Mesenchymal stem cell (in vitro differentiated cells and primary cell): ENCODE results near the gene SULF2.

Source experiments
- DNase-seq: peaks from one replicate; pipeline ENCODE4 v3.0.0-alpha.2; 2013
- H2AFZ ChIP-seq: one replicate; pipeline ENCODE4 v1.6.1; 2013; ENCODE audit warnings: low read depth, mild to moderate bottlenecking, control low read depth, inconsistent platforms, low read length, moderate library complexity
- H2AK5ac ChIP-seq: 2 replicates; pipeline ENCODE4 v1.6.1; 2013; ENCODE audit warnings: low read length, moderate library complexity, mild to moderate bottlenecking, inconsistent platforms; ENCODE audit not compliant: severe bottlenecking
- H2BK120ac ChIP-seq: one replicate; pipeline ENCODE4 v1.6.1; 2013; ENCODE audit warnings: low read depth, mild to moderate bottlenecking, inconsistent platforms, low read length, moderate library complexity
- H2BK12ac ChIP-seq, 2 experiments: one replicate each; pipeline ENCODE4 v1.6.1; 2013; ENCODE audit warnings: inconsistent platforms in 2 of 2, low read length in 2 of 2, mild to moderate bottlenecking in 2 of 2, moderate library complexity in 2 of 2, control low read depth in 1 of 2
- H2BK15ac ChIP-seq: one replicate; pipeline ENCODE4 v1.6.1; 2013; ENCODE audit warnings: mild to moderate bottlenecking, low read depth, inconsistent platforms; ENCODE audit not compliant: poor library complexity, severe bottlenecking
- H2BK5ac ChIP-seq: 2 replicates; pipeline ENCODE4 v1.6.1; 2013; ENCODE audit warnings: low read depth, mild to moderate bottlenecking, low read length, control low read depth, inconsistent platforms; ENCODE audit not compliant: poor library complexity, severe bottlenecking
- H3K14ac ChIP-seq, 2 experiments: one replicate each; pipeline ENCODE4 v1.6.1; 2013; ENCODE audit warnings: inconsistent platforms in 2 of 2, low read length in 2 of 2, control low read depth in 1 of 2, mild to moderate bottlenecking in 1 of 2, moderate library complexity in 1 of 2
- H3K18ac ChIP-seq, 2 experiments: one replicate each; pipeline ENCODE4 v1.6.1; 2013; ENCODE audit warnings: inconsistent platforms in 2 of 2, low read length in 2 of 2, control low read depth in 1 of 2, low read depth in 1 of 2, mild to moderate bottlenecking in 1 of 2
- H3K23ac ChIP-seq, 2 experiments: one replicate each; pipeline ENCODE4 v1.6.1; 2013; ENCODE audit warnings: inconsistent platforms in 2 of 2, low read length in 2 of 2, mild to moderate bottlenecking in 2 of 2, moderate library complexity in 2 of 2, control low read depth in 1 of 2
- H3K27ac ChIP-seq: 2 replicates; pipeline ENCODE4 v1.5.1; 2013; ENCODE audit warnings: mild to moderate bottlenecking, moderate library complexity, low read length, control low read depth, inconsistent platforms; ENCODE audit not compliant: poor library complexity, severe bottlenecking
- H3K27me3 ChIP-seq, 2 experiments: 2 replicates each; pipeline versions ENCODE4 v1.6.1 to v1.7.0; 2013; ENCODE audit warnings: low read length in 2 of 2, mild to moderate bottlenecking in 2 of 2, moderate library complexity in 2 of 2, control low read depth in 1 of 2, inconsistent platforms in 1 of 2; ENCODE audit not compliant: control insufficient read depth in 1 of 2, insufficient read depth in 1 of 2
- H3K36me3 ChIP-seq, 2 experiments: 2 replicates each; pipeline versions ENCODE4 v1.6.1 to v1.7.0; 2013; ENCODE audit warnings: low read length in 2 of 2, control low read depth in 1 of 2, inconsistent platforms in 1 of 2, low read depth in 1 of 2, mild to moderate bottlenecking in 1 of 2; ENCODE audit not compliant: insufficient read depth in 2 of 2, control insufficient read depth in 1 of 2
- H3K4ac ChIP-seq, 2 experiments: one replicate each; pipeline ENCODE4 v1.6.1; 2013; ENCODE audit warnings: inconsistent platforms in 2 of 2, low read length in 2 of 2, mild to moderate bottlenecking in 2 of 2, moderate library complexity in 2 of 2, control low read depth in 1 of 2, low read depth in 1 of 2
- H3K4me1 ChIP-seq: 2 replicates; pipeline ENCODE4 v1.6.1; 2013; ENCODE audit warnings: low read depth, low read length, control low read depth; ENCODE audit not compliant: control insufficient read depth, insufficient read depth
- H3K4me2 ChIP-seq: 2 replicates; pipeline ENCODE4 v1.6.1; 2013; ENCODE audit warnings: low read length, mild to moderate bottlenecking, inconsistent platforms; ENCODE audit not compliant: poor library complexity, severe bottlenecking
- H3K4me3 ChIP-seq, 2 experiments: 2 replicates each; pipeline versions ENCODE4 v1.5.1 to v1.7.0; 2013; ENCODE audit warnings: low read length in 2 of 2, mild to moderate bottlenecking in 2 of 2, control low read depth in 1 of 2, low read depth in 1 of 2; ENCODE audit not compliant: insufficient read depth in 1 of 2
- H3K79me1 ChIP-seq: replicated peaks from 2 replicates; pipeline ENCODE4 v1.6.1; 2013; ENCODE audit warnings: mild to moderate bottlenecking, control low read depth, low read length, inconsistent platforms; ENCODE audit not compliant: poor library complexity, severe bottlenecking
- H3K9ac ChIP-seq: 2 replicates; pipeline ENCODE4 v1.7.0; 2013; ENCODE audit warnings: mild to moderate bottlenecking, low read length, moderate library complexity
- H3K9me3 ChIP-seq: 2 replicates; pipeline ENCODE4 v1.7.0; 2013; ENCODE audit warnings: mild to moderate bottlenecking, low read length; ENCODE audit not compliant: control insufficient read depth
- H4K8ac ChIP-seq: one replicate; pipeline ENCODE4 v1.6.1; 2013; ENCODE audit warnings: inconsistent platforms, mild to moderate bottlenecking, low read length, moderate library complexity
- H4K91ac ChIP-seq: one replicate; pipeline ENCODE4 v1.6.1; 2013; ENCODE audit warnings: mild to moderate bottlenecking, low read length, inconsistent platforms
- WGBS: methylation state at CpG from one replicate; pipeline ENCODE4 v1.1.7; 2013; ENCODE audit warnings: mixed read lengths; 5-methylcytosine and 5-hydroxymethylcytosine counted together

The SULF2 gene

GRCh38 chr20:47713163-47713562 is 72.1 kb downstream of the SULF2 start:
- DNase-seq: no peak
- no peak overlapping the region for H3K14ac ChIP-seq
- H2AK5ac ChIP-seq: no peak overlapping the region
- H3K79me1 ChIP-seq: no peaks in the 10 kb centered on the region
- 91% methylated on average over 6 of the region's 6 CpGs for WGBS
- H3K4me3 ChIP-seq: no peak overlapping the region
- H3K18ac ChIP-seq: no peak overlapping the region
- H3K4ac ChIP-seq: no peak overlapping the region
- H2BK15ac ChIP-seq: no peak overlapping the region
- H2BK120ac ChIP-seq: no peak overlapping the region
- no peak overlapping the region for H3K9ac ChIP-seq
- H3K36me3 ChIP-seq: peaks cover 0 to 17% of the 10 kb centered on the region in 2 experiments
- no peak overlapping the region for H3K4me2 ChIP-seq
- H3K27me3 ChIP-seq: peaks cover 37 to 45% of the 10 kb centered on the region in 2 experiments
- no peak overlapping the region for H4K8ac ChIP-seq
- no peak overlapping the region for H2BK5ac ChIP-seq
- H3K23ac ChIP-seq: no peak overlapping the region
- H2AFZ ChIP-seq: no peak overlapping the region
- H3K4me1 ChIP-seq: peaks cover 4% of the 10 kb centered on the region
- no peak overlapping the region for H2BK12ac ChIP-seq
- no peaks in the 10 kb centered on the region for H3K9me3 ChIP-seq
- no peak overlapping the region for H4K91ac ChIP-seq
- no peak overlapping the region for H3K27ac ChIP-seq

- H3K18ac ChIP-seq: no peak overlapping the region
- no peak overlapping the region for H2BK15ac ChIP-seq
- peaks cover 41 to 53% of the 10 kb centered on the region in 2 experiments for H3K27me3 ChIP-seq
- peaks cover 0 to 14% of the 10 kb centered on the region in 2 experiments for H3K36me3 ChIP-seq
- H3K4me1 ChIP-seq: peaks cover 4% of the 10 kb centered on the region
- H3K9ac ChIP-seq: no peak overlapping the region
- H2BK12ac ChIP-seq: no peak overlapping the region
- no peaks in the 10 kb centered on the region for H3K9me3 ChIP-seq
- H2AK5ac ChIP-seq: no peak overlapping the region
- H3K79me1 ChIP-seq: no peaks in the 10 kb centered on the region
- H2BK5ac ChIP-seq: no peak overlapping the region
- no peak overlapping the region for H2AFZ ChIP-seq
- H4K91ac ChIP-seq: no peak overlapping the region
- H3K4me3 ChIP-seq: no peak overlapping the region
- no peak overlapping the region for H3K27ac ChIP-seq
- H3K4ac ChIP-seq: no peak overlapping the region
- WGBS: 92% methylated on average over 19 of the region's 19 CpGs
- H4K8ac ChIP-seq: no peak overlapping the region
- H3K23ac ChIP-seq: no peak overlapping the region
- H3K14ac ChIP-seq: no peak overlapping the region
- no peak overlapping the region for H2BK120ac ChIP-seq
- DNase-seq: no peak
- no peak overlapping the region for H3K4me2 ChIP-seq
Observed at GRCh38 chr20:47711046-47711752, 74.1 kb downstream of the SULF2 start.

- Histone ChIP-seq H3K4me1 (peaks cover 4% of the 10 kb centered on the region), H2AK5ac (no peak overlapping the region), H3K4ac (no peak overlapping the region), H3K36me3 (peaks cover 0 to 14% of the 10 kb centered on the region in 2 experiments), H4K8ac (no peak overlapping the region), H3K4me2 (no peak overlapping the region), H2BK12ac (no peak overlapping the region), H3K79me1 (no peaks in the 10 kb centered on the region), H3K14ac (no peak overlapping the region), H3K18ac (no peak overlapping the region), H3K4me3 (no peak overlapping the region), H3K9me3 (no peaks in the 10 kb centered on the region), H4K91ac (no peak overlapping the region), H2AFZ (no peak overlapping the region), H2BK120ac (no peak overlapping the region), H2BK15ac (no peak overlapping the region), H2BK5ac (no peak overlapping the region), H3K27me3 (peaks cover 41 to 55% of the 10 kb centered on the region in 2 experiments), H3K27ac (no peak overlapping the region), H3K9ac (no peak overlapping the region), H3K23ac (no peak overlapping the region)
- WGBS: 91% methylated on average over 8 of the region's 10 CpGs
- no peak for DNase-seq
Observed at GRCh38 chr20:47710665-47711045, 74.6 kb downstream of the SULF2 start.

GRCh38 chr20:47708953-47709833 is 76.1 kb downstream of the SULF2 start:
- peaks cover 0 to 10% of the 10 kb centered on the region in 2 experiments for H3K36me3 ChIP-seq
- no peak overlapping the region for H3K27ac ChIP-seq
- no peak for DNase-seq
- WGBS: 85% methylated on average over 10 of the region's 10 CpGs
- no peak overlapping the region for H3K9ac ChIP-seq
- H3K27me3 ChIP-seq: peaks cover 36 to 49% of the 10 kb centered on the region in 2 experiments
- no peak overlapping the region for H2AFZ ChIP-seq
- no peaks in the 10 kb centered on the region for H3K9me3 ChIP-seq
- no peak overlapping the region for H3K23ac ChIP-seq
- H3K4ac ChIP-seq: no peak overlapping the region
- no peak overlapping the region for H2BK5ac ChIP-seq
- no peak overlapping the region for H3K18ac ChIP-seq
- H3K4me1 ChIP-seq: peaks cover 8% of the 10 kb centered on the region
- H2BK120ac ChIP-seq: no peak overlapping the region
- H3K14ac ChIP-seq: no peak overlapping the region
- no peak overlapping the region for H4K91ac ChIP-seq
- H4K8ac ChIP-seq: no peak overlapping the region
- H3K79me1 ChIP-seq: no peaks in the 10 kb centered on the region
- H3K4me2 ChIP-seq: no peak overlapping the region
- H2BK15ac ChIP-seq: no peak overlapping the region
- H2BK12ac ChIP-seq: no peak overlapping the region
- H2AK5ac ChIP-seq: no peak overlapping the region
- H3K4me3 ChIP-seq: no peak overlapping the region
